Stimulated activated CD4-positive, alpha-beta T cell treated with anti-CD3 and anti-CD28 coated beads, Interleukin-4, amount 100 ng/mL, for 1 hour (primary cell): ENCODE data around the gene RAMAC.
"Not testable (repeated sequence)": the region's sequence is repeated elsewhere in the genome, so short reads cannot be mapped to it uniquely, and the experiment has no call there.

Source experiments
- DNase-seq: peaks from one replicate; pipeline ENCODE4 v3.0.0-alpha.2; 2020

RAMAC gene

GRCh38 chr15:82985688-82986441, at the start of gene RAMAC:
Gene RAMAC, plus strand, starts transcription at chr15:82986210. Its CDS starts 2,809 bp downstream, at chr15:82989019.
- DNase-seq, result peak; percentile 88

- no peak for DNase-seq
Observed at GRCh38 chr15:82936966-82937711, 48.9 kb upstream of the RAMAC start.

- DNase-seq, result no peak
Observed at GRCh38 chr15:82937712-82938058, 48.3 kb upstream of the RAMAC start.

- not testable (repeated sequence) for DNase-seq
Observed at GRCh38 chr15:82939678-82940077, 46.3 kb upstream of the RAMAC start.

- no peak for DNase-seq
Observed at GRCh38 chr15:82942691-82943090, 43.3 kb upstream of the RAMAC start.

- DNase-seq, result no peak
Observed at GRCh38 chr15:82943176-82943575, 42.8 kb upstream of the RAMAC start.

GRCh38 chr15:82944056-82944455, 42.0 kb upstream of the RAMAC start:
- no peak for DNase-seq

- no peak for DNase-seq
Observed at GRCh38 chr15:82944821-82945220, 41.2 kb upstream of the RAMAC start.

- DNase-seq, result no peak
Observed at GRCh38 chr15:82945326-82945725, 40.7 kb upstream of the RAMAC start.

- DNase-seq, result no peak
Observed at GRCh38 chr15:82946155-82946701, 39.8 kb upstream of the RAMAC start.

- no peak for DNase-seq
Observed at GRCh38 chr15:82950295-82950694, 35.7 kb upstream of the RAMAC start.

- no peak for DNase-seq
Observed at GRCh38 chr15:82950746-82951370, 35.2 kb upstream of the RAMAC start.

GRCh38 chr15:82951472-82952157, 34.4 kb upstream of the RAMAC start:
- no peak for DNase-seq

GRCh38 chr15:82952158-82953081, 33.6 kb upstream of the RAMAC start, which contains the start of gene HOMER2:
Gene HOMER2, minus strand, starts transcription at chr15:82952720. Its CDS starts 185 bp downstream, at chr15:82952535.
- peak; percentile 19 for DNase-seq

- no peak for DNase-seq
Observed at GRCh38 chr15:82958638-82959037, 27.4 kb upstream of the RAMAC start.

- no peak for DNase-seq
Observed at GRCh38 chr15:82959423-82959822, 26.6 kb upstream of the RAMAC start.

GRCh38 chr15:82960766-82961165, 25.2 kb upstream of the RAMAC start:
- DNase-seq, result no peak

- no peak for DNase-seq
Observed at GRCh38 chr15:82963471-82964341, 22.3 kb upstream of the RAMAC start.

- no peak for DNase-seq
Observed at GRCh38 chr15:82964890-82965289, 21.1 kb upstream of the RAMAC start.

- DNase-seq, result no peak
Observed at GRCh38 chr15:82966671-82967071, 19.3 kb upstream of the RAMAC start.

GRCh38 chr15:82968066-82968465, 17.9 kb upstream of the RAMAC start:
- DNase-seq, result no peak
